ENCODE data around the gene ASB3.

DNA sequence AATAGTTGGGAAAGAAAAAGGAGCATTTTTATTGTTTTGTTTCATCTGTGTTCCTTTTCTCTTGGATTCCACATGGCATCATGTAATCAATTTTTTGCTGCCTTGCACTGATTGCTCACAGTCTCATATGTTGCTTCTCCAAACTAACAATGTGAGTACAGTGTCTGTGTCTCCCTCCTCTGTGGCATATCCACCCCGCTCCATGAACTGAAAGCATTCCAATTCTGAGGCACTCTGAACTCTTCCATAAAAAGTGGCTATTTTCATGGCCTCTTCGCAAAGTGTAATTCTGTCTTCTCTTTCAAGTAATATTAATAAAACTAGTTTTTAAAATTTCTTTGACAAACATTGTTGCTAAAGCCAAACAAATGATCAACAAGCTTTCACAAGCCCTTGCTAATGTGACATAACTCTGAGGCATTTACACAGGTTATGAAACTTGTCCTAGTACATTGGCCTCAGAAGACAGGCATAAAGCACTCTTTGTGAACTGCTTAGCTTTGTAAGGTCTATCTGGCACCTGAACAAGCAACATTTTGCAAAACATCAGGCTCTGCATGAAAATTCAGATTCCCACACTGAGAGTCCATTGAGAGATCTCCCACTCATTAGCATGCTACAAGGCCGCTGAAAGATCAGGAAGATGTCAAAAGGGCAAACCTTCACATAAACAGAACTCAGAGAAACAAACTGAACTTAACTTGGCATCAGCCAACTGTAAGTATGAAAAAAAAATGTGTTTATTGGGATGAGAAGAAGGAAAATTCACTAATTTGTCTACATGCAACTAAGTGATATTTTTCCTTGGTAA, 40.0 kb upstream of the ASB3 start:
- TF ChIP-seq CTCF (IDR thresholded peaks at IDR 0.05; ENCODE audit: low read depth, low read length), result no peak
- no peak for TF ChIP-seq EZH2phosphoT487 (IDR thresholded peaks at IDR 0.05; ENCODE audit: low read depth)

Data from OCI-LY3 (cell line).